Measurements from ENCODE around the gene ZNF223.

GRCh38 chr19:44055870-44056269 lies 4.0 kb downstream of the ZNF223 start:
- TF ChIP-seq CTCF (IDR thresholded peaks at IDR 0.05; ENCODE audit: borderline replicate concordance, extremely low read depth, low read length, poor library complexity, severe bottlenecking): peak; percentile 14
- TF ChIP-seq EZH2 (IDR thresholded peaks at IDR 0.05; ENCODE audit: borderline replicate concordance, low read depth, low read length, severe bottlenecking): no peak
